ENCODE results near the gene TMPRSS7.

TMPRSS7 gene

GRCh38 chr3:112004187-112004586, 30.3 kb upstream of the TMPRSS7 start:
- Histone ChIP-seq H3K27me3 (ENCODE audit: insufficient read depth, low read length) (no peaks in the 10 kb centered on the region), H2AFZ (ENCODE audit: low read depth, low read length) (no peak overlapping the region), H3K4me1 (ENCODE audit: insufficient read depth, low read length) (peaks cover 53% of the 10 kb centered on the region), H3K36me3 (ENCODE audit: insufficient read depth, low read length) (peaks cover 85% of the 10 kb centered on the region), H3K9me3 (ENCODE audit: low read length) (no peaks in the 10 kb centered on the region), H3K4me3 (ENCODE audit: low read length) (no peak overlapping the region)

- Histone ChIP-seq H3K4me1 (ENCODE audit: insufficient read depth, low read length) (peaks cover 56% of the 10 kb centered on the region), H3K36me3 (ENCODE audit: insufficient read depth, low read length) (peaks cover 89% of the 10 kb centered on the region), H2AFZ (ENCODE audit: low read depth, low read length) (no peak overlapping the region), H3K9me3 (ENCODE audit: low read length) (no peaks in the 10 kb centered on the region), H3K4me3 (ENCODE audit: low read length) (no peak overlapping the region), H3K27me3 (ENCODE audit: insufficient read depth, low read length) (no peaks in the 10 kb centered on the region)
Observed at GRCh38 chr3:112004669-112005068, 29.9 kb upstream of the TMPRSS7 start.

- H3K27me3 ChIP-seq (ENCODE audit: insufficient read depth, low read length) = no peaks in the 10 kb centered on the region
- no peak overlapping the region for H2AFZ ChIP-seq (ENCODE audit: low read depth, low read length)
- peaks cover 94% of the 10 kb centered on the region for H3K36me3 ChIP-seq (ENCODE audit: insufficient read depth, low read length)
- H3K4me1 ChIP-seq (ENCODE audit: insufficient read depth, low read length) = peaks cover 52% of the 10 kb centered on the region
- H3K4me3 ChIP-seq (ENCODE audit: low read length) = no peak overlapping the region
- no peaks in the 10 kb centered on the region for H3K9me3 ChIP-seq (ENCODE audit: low read length)
Observed at GRCh38 chr3:112005091-112005672, 29.4 kb upstream of the TMPRSS7 start.

- H3K27me3 ChIP-seq (ENCODE audit: insufficient read depth, low read length) = no peaks in the 10 kb centered on the region
- no peaks in the 10 kb centered on the region for H3K9me3 ChIP-seq (ENCODE audit: low read length)
- peaks cover 92% of the 10 kb centered on the region for H3K36me3 ChIP-seq (ENCODE audit: insufficient read depth, low read length)
- H3K4me3 ChIP-seq (ENCODE audit: low read length) = no peak overlapping the region
- peaks cover 28% of the 10 kb centered on the region for H3K4me1 ChIP-seq (ENCODE audit: insufficient read depth, low read length)
- H2AFZ ChIP-seq (ENCODE audit: low read depth, low read length) = no peak overlapping the region
Observed at GRCh38 chr3:112007633-112008032, 26.9 kb upstream of the TMPRSS7 start.

GRCh38 chr3:112009670-112010069, 24.9 kb upstream of the TMPRSS7 start:
- Histone ChIP-seq H2AFZ (ENCODE audit: low read depth, low read length) (no peak overlapping the region), H3K36me3 (ENCODE audit: insufficient read depth, low read length) (peaks cover 88% of the 10 kb centered on the region), H3K27me3 (ENCODE audit: insufficient read depth, low read length) (no peaks in the 10 kb centered on the region), H3K4me3 (ENCODE audit: low read length) (no peak overlapping the region), H3K4me1 (ENCODE audit: insufficient read depth, low read length) (peaks cover 8% of the 10 kb centered on the region), H3K9me3 (ENCODE audit: low read length) (no peaks in the 10 kb centered on the region)

GRCh38 chr3:112010636-112011035, 23.9 kb upstream of the TMPRSS7 start:
- no peak overlapping the region for H2AFZ ChIP-seq (ENCODE audit: low read depth, low read length)
- no peaks in the 10 kb centered on the region for H3K9me3 ChIP-seq (ENCODE audit: low read length)
- H3K36me3 ChIP-seq (ENCODE audit: insufficient read depth, low read length) = peaks cover 80% of the 10 kb centered on the region
- H3K4me1 ChIP-seq (ENCODE audit: insufficient read depth, low read length) = peaks cover 7% of the 10 kb centered on the region
- H3K27me3 ChIP-seq (ENCODE audit: insufficient read depth, low read length) = no peaks in the 10 kb centered on the region
- H3K4me3 ChIP-seq (ENCODE audit: low read length) = no peak overlapping the region

- Histone ChIP-seq H2AFZ (ENCODE audit: low read depth, low read length) (no peak overlapping the region), H3K36me3 (ENCODE audit: insufficient read depth, low read length) (peaks cover 74% of the 10 kb centered on the region), H3K4me3 (ENCODE audit: low read length) (no peak overlapping the region), H3K4me1 (ENCODE audit: insufficient read depth, low read length) (peaks cover 7% of the 10 kb centered on the region), H3K9me3 (ENCODE audit: low read length) (no peaks in the 10 kb centered on the region), H3K27me3 (ENCODE audit: insufficient read depth, low read length) (no peaks in the 10 kb centered on the region)
Observed at GRCh38 chr3:112011376-112011940, 23.1 kb upstream of the TMPRSS7 start.

GRCh38 chr3:112012205-112012992, 22.1 kb upstream of the TMPRSS7 start:
- peaks cover 64% of the 10 kb centered on the region for H3K36me3 ChIP-seq (ENCODE audit: insufficient read depth, low read length)
- no peak overlapping the region for H2AFZ ChIP-seq (ENCODE audit: low read depth, low read length)
- H3K9me3 ChIP-seq (ENCODE audit: low read length) = no peaks in the 10 kb centered on the region
- H3K27me3 ChIP-seq (ENCODE audit: insufficient read depth, low read length) = no peaks in the 10 kb centered on the region
- H3K4me3 ChIP-seq (ENCODE audit: low read length) = no peak overlapping the region
- H3K4me1 ChIP-seq (ENCODE audit: insufficient read depth, low read length) = peaks cover 7% of the 10 kb centered on the region

- Histone ChIP-seq H3K4me3 (ENCODE audit: low read length) (no peak overlapping the region), H3K27me3 (ENCODE audit: insufficient read depth, low read length) (no peaks in the 10 kb centered on the region), H3K36me3 (ENCODE audit: insufficient read depth, low read length) (peaks cover 56% of the 10 kb centered on the region), H2AFZ (ENCODE audit: low read depth, low read length) (no peak overlapping the region), H3K4me1 (ENCODE audit: insufficient read depth, low read length) (peaks cover 7% of the 10 kb centered on the region), H3K9me3 (ENCODE audit: low read length) (no peaks in the 10 kb centered on the region)
Observed at GRCh38 chr3:112013058-112013783, 21.3 kb upstream of the TMPRSS7 start.

- H3K9me3 ChIP-seq (ENCODE audit: low read length) = no peaks in the 10 kb centered on the region
- H2AFZ ChIP-seq (ENCODE audit: low read depth, low read length) = no peak overlapping the region
- H3K27me3 ChIP-seq (ENCODE audit: insufficient read depth, low read length) = no peaks in the 10 kb centered on the region
- peaks cover 7% of the 10 kb centered on the region for H3K4me1 ChIP-seq (ENCODE audit: insufficient read depth, low read length)
- peaks cover 51% of the 10 kb centered on the region for H3K36me3 ChIP-seq (ENCODE audit: insufficient read depth, low read length)
- H3K4me3 ChIP-seq (ENCODE audit: low read length) = no peak overlapping the region
Observed at GRCh38 chr3:112013784-112014143, 20.8 kb upstream of the TMPRSS7 start.

GRCh38 chr3:112017091-112017490, 17.4 kb upstream of the TMPRSS7 start:
- Histone ChIP-seq H2AFZ (ENCODE audit: low read depth, low read length) (no peak overlapping the region), H3K4me1 (ENCODE audit: insufficient read depth, low read length) (peaks cover 12% of the 10 kb centered on the region), H3K9me3 (ENCODE audit: low read length) (no peaks in the 10 kb centered on the region), H3K4me3 (ENCODE audit: low read length) (no peak overlapping the region), H3K27me3 (ENCODE audit: insufficient read depth, low read length) (no peaks in the 10 kb centered on the region), H3K36me3 (ENCODE audit: insufficient read depth, low read length) (peaks cover 19% of the 10 kb centered on the region)

GRCh38 chr3:112018712-112019111, 15.8 kb upstream of the TMPRSS7 start:
- Histone ChIP-seq H3K4me3 (ENCODE audit: low read length) (no peak overlapping the region), H3K9me3 (ENCODE audit: low read length) (no peaks in the 10 kb centered on the region), H3K27me3 (ENCODE audit: insufficient read depth, low read length) (no peaks in the 10 kb centered on the region), H2AFZ (ENCODE audit: low read depth, low read length) (no peak overlapping the region), H3K4me1 (ENCODE audit: insufficient read depth, low read length) (peaks cover 12% of the 10 kb centered on the region), H3K36me3 (ENCODE audit: insufficient read depth, low read length) (peaks cover 9% of the 10 kb centered on the region)

- Histone ChIP-seq H3K9me3 (ENCODE audit: low read length) (no peaks in the 10 kb centered on the region), H3K36me3 (ENCODE audit: insufficient read depth, low read length) (peaks cover under 1% of the 10 kb centered on the region), H3K4me3 (ENCODE audit: low read length) (no peak overlapping the region), H3K27me3 (ENCODE audit: insufficient read depth, low read length) (no peaks in the 10 kb centered on the region), H2AFZ (ENCODE audit: low read depth, low read length) (no peak overlapping the region), H3K4me1 (ENCODE audit: insufficient read depth, low read length) (peaks cover 12% of the 10 kb centered on the region)
Observed at GRCh38 chr3:112019716-112020115, 14.8 kb upstream of the TMPRSS7 start.

Measured in neuron (in vitro differentiated cells).